Measurements from ENCODE around the gene UPK1A.

DNA sequence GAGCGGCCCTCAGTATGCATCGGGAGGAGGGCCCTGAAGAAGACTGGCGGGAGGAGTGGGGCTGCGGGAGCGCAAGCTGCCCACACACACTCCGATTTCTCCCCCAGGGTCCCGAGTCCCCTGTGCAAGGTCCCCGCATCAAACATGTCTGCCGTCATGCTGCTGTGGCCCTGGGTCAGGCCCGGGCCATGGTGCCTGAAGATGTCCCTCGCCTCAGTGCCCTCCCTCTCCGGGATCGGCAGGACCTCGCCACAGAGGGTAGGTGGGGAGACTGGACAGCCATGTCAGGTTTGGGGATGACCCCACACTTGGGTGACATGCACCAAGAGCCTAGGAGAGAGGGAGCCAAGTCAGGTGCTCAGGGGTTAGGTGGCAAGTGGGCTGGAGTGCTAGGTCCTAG lies 56.1 kb downstream of the UPK1A start:
- TF ChIP-seq, protein P1, sequence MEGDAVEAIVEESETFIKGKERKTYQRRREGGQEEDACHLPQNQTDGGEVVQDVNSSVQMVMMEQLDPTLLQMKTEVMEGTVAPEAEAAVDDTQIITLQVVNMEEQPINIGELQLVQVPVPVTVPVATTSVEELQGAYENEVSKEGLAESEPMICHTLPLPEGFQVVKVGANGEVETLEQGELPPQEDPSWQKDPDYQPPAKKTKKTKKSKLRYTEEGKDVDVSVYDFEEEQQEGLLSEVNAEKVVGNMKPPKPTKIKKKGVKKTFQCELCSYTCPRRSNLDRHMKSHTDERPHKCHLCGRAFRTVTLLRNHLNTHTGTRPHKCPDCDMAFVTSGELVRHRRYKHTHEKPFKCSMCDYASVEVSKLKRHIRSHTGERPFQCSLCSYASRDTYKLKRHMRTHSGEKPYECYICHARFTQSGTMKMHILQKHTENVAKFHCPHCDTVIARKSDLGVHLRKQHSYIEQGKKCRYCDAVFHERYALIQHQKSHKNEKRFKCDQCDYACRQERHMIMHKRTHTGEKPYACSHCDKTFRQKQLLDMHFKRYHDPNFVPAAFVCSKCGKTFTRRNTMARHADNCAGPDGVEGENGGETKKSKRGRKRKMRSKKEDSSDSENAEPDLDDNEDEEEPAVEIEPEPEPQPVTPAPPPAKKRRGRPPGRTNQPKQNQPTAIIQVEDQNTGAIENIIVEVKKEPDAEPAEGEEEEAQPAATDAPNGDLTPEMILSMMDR (IDR thresholded peaks at IDR 0.05; ENCODE audit: poor library complexity, severe bottlenecking): no peak
- TF ChIP-seq EP300 (conservative IDR thresholded peaks at IDR 0.05; ENCODE audit: poor library complexity, severe bottlenecking) (no peak), RAD21 (conservative IDR thresholded peaks at IDR 0.05) (no peak), EZH2 (IDR thresholded peaks at IDR 0.05; ENCODE audit: borderline replicate concordance, insufficient read depth, low read length, poor library complexity, severe bottlenecking) (no peak), POLR2AphosphoS5 (IDR thresholded peaks at IDR 0.05) (no peak)

All from neural cell (in vitro differentiated cells).